SKM-1 treated with dmso at 0.1 percent for 144 hours (cell line): ENCODE data around the gene CREB1.
A peak's percentile ranks its signal among the peaks of the same experiment; 100 is the strongest.
"Not testable (repeated sequence)": the region's sequence is repeated elsewhere in the genome, so short reads cannot be mapped to it uniquely, and the experiment has no call there.

Experiments
- DNase-seq: peaks from one replicate; lab custom pipeline; 2025; ENCODE audit not compliant: unreplicated experiment; lab: John Stamatoyannopoulos, UW

CREB1 gene

GRCh38 chr2:207529330-207530159, at the start of gene CREB1:
Gene CREB1, plus strand, starts transcription at chr2:207529962. Its CDS starts 25,674 bp downstream, at chr2:207555636.
- DNase-seq = peak; percentile 97

GRCh38 chr2:207480521-207481040, 49.2 kb upstream of the CREB1 start:
- DNase-seq = no peak

- DNase-seq = no peak
Observed at GRCh38 chr2:207481924-207482323, 47.8 kb upstream of the CREB1 start.

- DNase-seq = no peak
Observed at GRCh38 chr2:207482630-207483029, 47.1 kb upstream of the CREB1 start.

- no peak for DNase-seq
Observed at GRCh38 chr2:207483066-207483465, 46.7 kb upstream of the CREB1 start.

- DNase-seq = no peak
Observed at GRCh38 chr2:207483477-207483876, 46.3 kb upstream of the CREB1 start.

GRCh38 chr2:207484444-207485391, 45.0 kb upstream of the CREB1 start:
- DNase-seq = no peak

- DNase-seq = no peak
Observed at GRCh38 chr2:207487650-207488311, 42.0 kb upstream of the CREB1 start.

- no peak for DNase-seq
Observed at GRCh38 chr2:207489251-207489650, 40.5 kb upstream of the CREB1 start.

- no peak for DNase-seq
Observed at GRCh38 chr2:207490441-207490840, 39.3 kb upstream of the CREB1 start.

- no peak for DNase-seq
Observed at GRCh38 chr2:207491086-207491485, 38.7 kb upstream of the CREB1 start.

GRCh38 chr2:207491956-207492355, 37.8 kb upstream of the CREB1 start:
- peak; percentile 12 for DNase-seq

- peak; percentile 36 for DNase-seq
Observed at GRCh38 chr2:207492461-207492860, 37.3 kb upstream of the CREB1 start.

GRCh38 chr2:207494137-207494536, 35.6 kb upstream of the CREB1 start:
- no peak for DNase-seq

- DNase-seq = not testable (repeated sequence)
Observed at GRCh38 chr2:207496936-207497335, 32.8 kb upstream of the CREB1 start.

GRCh38 chr2:207497596-207497995, 32.2 kb upstream of the CREB1 start:
- DNase-seq = no peak

- no peak for DNase-seq
Observed at GRCh38 chr2:207498427-207498826, 31.3 kb upstream of the CREB1 start.

- peak; percentile 79 for DNase-seq
Observed at GRCh38 chr2:207499114-207499513, 30.6 kb upstream of the CREB1 start.

- DNase-seq = no peak
Observed at GRCh38 chr2:207501802-207502576, 27.8 kb upstream of the CREB1 start.

GRCh38 chr2:207502577-207503198, 27.1 kb upstream of the CREB1 start:
- DNase-seq = peak; percentile 31
